Measurements from ENCODE around the gene MBOAT7.
A peak's percentile ranks its signal among the peaks of the same experiment; 100 is the strongest.
"Not testable (repeated sequence)": the region's sequence is repeated elsewhere in the genome, so short reads cannot be mapped to it uniquely, and the experiment has no call there.

The MBOAT7 gene

GRCh38 chr19:54209058-54209810, 19.9 kb upstream of the MBOAT7 start:
- no peak for DNase-seq

DNA sequence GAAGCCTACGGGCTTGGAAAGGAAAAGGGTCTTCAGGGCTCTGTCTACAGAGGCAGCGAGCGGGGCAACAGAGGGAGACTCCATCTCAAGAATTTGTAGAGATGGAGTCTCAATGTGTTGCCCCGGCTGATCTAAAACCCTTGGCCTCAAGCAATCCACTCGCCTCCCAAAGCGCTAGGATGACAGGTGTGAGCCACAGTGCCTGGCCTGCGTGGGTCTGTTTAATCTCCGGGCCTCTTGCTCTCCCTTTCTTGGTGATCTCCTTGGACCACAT, 19.3 kb upstream of the MBOAT7 start:
- DNase-seq = no peak

GRCh38 chr19:54207983-54208783, 18.8 kb upstream of the MBOAT7 start:
- no peak for DNase-seq

DNA sequence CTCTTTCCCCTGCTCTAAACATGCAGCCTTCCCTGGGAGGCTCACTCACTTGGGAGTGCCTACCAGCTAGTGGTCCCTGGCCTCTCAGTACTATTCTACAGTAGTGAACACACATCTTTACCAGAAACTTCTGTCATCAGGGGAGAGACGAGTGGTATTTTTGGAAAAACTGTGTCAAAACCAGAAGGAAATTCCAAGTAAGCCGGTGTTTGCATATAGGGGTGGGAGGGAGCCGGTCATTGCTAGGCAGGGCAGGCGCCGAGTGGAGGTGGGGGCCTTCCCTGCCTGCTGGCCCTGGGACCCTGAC, 18.2 kb upstream of the MBOAT7 start:
- no peak for DNase-seq

DNA sequence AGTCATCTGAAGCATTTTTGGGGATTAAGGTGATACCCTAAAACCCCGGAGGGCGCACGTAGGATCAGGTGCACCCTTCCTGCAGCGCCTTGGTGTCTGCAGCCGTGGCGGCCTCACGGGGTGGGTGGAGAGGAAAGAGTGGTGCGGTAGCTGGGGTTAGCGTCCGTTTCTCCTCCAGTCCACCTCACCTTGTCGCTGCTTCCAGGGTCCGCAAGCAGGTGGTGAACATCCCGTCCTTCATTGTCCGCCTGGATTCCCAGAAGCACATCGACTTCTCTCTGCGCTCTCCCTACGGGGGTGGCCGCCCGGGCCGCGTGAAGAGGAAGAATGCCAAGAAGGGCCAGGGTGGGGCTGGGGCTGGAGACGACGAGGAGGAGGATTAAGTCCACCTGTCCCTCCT, 17.8 kb upstream of the MBOAT7 start:
- not testable (repeated sequence) for DNase-seq

DNA sequence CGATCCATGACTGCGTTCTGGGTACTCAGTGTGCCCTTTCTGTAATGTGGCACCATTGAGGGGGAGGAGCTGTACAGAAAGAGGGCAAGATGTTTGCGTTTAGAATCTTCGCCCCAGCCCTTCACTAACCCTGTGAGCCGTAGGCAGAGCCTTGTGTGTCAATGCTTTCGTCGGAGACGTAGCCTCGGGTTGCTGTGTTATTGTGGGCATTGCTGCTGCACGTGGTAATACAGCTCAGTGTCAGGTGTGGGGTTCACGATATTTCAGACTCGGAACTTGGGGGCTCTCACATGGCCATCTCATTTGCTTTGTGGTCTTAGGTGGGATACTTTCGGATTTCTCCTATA, 17.4 kb upstream of the MBOAT7 start:
- DNase-seq = no peak

- DNase-seq = no peak
These were observed 16.9 kb upstream of the MBOAT7 start for GRCh38 chr19:54206030-54206830.

DNA sequence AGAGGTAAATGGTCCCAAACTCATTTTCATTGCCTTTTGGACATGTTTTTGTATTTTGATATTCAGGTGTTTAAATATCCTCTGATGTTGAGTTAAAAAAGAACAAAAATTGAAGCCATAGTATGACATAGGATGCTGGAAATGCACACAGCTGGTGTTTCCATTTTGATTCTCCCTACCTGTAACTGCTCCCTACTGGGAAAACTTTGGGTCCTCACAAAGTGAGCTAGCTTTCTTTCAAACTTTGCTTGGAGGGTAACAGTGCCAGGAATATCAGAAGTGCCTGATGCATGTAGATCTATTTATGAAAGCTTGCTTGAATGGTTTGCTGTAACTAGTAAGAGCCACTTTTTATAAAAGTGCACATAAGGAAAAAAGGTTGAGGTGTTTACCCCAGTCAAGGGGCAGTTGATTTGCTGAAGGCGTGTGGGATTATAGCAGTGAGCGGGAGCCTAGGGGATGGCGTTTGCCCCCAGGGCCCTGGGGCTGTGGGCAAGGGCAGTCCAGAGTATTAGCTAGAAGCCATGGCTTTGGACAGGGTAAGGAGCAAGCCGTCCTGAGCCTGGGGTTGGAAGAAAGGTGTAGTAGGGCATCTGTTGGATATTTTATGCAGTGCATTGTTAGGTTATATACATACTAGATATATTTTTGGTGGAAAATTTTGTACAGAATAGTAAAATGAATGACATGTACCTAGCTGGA, 15.5 kb upstream of the MBOAT7 start:
- no peak for DNase-seq

DNA sequence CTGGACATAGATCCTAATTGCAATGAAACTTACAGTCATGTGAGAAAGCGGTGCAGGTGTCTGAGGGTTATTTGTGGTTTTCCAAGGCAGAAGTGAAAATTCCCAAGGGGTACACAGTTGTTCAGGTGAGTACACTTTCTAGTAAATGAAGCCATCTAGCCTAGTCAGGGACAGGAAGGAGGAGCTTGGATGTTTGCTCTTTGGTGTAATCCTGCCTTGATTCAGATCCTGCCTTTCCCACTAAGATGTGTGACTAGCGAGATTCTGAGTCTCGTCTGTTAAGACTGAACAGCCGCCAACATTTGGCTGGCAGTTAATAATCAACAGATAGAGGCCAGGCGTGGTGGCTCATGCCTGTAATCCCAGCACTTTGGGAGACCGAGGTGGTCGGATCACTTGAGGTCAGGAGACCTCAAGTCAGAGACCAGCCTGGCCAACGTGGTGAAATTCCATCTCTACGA, 13.8 kb upstream of the MBOAT7 start:
- no peak for DNase-seq

- no peak for DNase-seq
These were observed 12.6 kb upstream of the MBOAT7 start for GRCh38 chr19:54201980-54202379.

GRCh38 chr19:54201172-54201701, 11.9 kb upstream of the MBOAT7 start:
- no peak for DNase-seq

GRCh38 chr19:54199401-54199800, 10.0 kb upstream of the MBOAT7 start:
- DNase-seq = no peak

- no peak for DNase-seq
These were observed 7.7 kb upstream of the MBOAT7 start for GRCh38 chr19:54197121-54197520.

- DNase-seq = no peak
These were observed 7.2 kb upstream of the MBOAT7 start for GRCh38 chr19:54196536-54196935.

DNA sequence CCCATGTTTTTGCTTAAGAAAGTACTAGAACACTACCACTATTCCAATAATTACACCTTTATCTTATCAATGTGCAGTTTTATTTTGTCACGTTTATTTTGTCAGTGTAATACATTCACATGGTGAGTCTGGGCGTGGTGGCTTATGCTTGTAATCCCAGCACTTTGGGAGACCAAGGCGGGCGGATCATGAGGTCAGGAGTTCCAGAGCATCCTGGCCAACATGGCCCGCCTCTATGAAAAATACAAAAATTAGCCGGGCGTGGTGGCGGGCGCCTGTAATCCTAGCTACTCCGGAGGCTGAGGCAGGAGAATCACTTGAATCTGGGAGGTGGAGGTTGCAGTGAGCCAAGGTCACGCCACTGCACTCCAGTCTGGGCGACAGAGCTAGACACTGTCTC, 5.1 kb upstream of the MBOAT7 start:
- DNase-seq = not testable (repeated sequence)

- DNase-seq = no peak
These were observed 3.6 kb upstream of the MBOAT7 start for GRCh38 chr19:54193011-54193410.

- no peak for DNase-seq
These were observed 2.6 kb upstream of the MBOAT7 start for GRCh38 chr19:54191811-54192453.

DNA sequence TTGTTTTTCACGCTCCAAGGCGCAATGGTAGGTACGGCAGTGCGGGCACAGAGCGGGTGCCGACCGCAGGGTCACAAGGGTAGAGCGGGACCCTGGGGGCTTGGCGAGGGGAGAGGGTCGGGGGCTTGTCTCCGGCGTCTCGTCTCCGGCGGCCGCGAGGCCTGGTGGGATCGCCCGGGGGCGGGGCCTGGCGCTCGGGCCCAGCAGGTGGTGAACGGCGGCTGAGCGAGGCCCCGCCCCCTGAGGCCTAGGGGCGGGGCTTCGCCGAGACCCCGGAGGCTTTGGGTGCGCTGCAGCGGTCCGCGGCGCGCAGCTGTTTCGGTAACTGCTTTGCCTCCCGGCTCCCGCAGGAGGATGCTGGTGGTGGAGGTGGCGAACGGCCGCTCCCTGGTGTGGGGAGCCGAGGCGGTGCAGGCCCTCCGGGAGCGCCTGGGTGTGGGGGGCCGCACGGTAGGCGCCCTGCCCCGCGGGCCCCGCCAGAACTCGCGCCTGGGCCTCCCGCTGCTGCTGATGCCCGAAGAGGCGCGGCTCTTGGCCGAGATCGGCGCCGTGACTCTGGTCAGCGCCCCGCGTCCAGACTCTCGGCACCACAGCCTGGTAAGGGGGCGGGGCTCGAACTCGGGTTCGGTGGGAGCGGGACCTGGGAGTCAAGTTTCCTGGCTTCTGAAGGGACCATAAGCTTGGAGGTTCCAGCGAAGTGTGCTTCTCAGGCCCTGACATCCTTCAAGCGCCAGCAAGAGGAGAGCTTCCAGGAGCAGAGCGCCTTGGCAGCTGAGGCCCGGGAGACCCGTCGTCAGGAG, 1.8 kb upstream of the MBOAT7 start, which contains the start of gene TSEN34:
Gene TSEN34, plus strand, starts transcription at position 298 of the 800 bp plus-strand sequence. Its CDS starts 57 bp downstream, at position 355.
- peak; percentile 86 for DNase-seq

DNA sequence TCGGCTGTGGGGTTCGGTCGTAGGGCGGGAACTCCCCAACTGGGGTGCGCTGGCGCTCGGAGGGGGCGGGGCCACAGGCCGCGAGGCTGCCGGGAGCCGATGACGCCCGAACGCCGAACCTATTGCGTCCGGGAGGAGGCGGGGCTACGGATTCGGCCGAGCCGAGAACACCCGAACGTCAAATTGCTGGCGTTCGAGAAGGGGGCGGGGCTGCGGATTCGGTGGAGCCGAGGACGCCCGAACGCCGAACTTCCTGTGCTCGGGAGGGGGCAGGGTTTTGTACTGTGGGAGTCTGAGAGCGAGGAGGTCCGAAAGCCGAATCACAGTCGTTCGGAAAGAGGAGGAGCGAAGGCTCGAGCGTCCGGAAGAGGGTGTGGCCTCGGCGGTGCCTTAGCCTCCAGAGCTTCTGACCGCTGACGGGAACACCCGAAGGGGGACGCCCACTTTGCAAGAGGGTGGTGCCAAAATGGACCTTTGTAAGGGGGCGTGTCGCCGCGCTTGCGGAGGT, 1.2 kb upstream of the MBOAT7 start:
- DNase-seq = peak; percentile 100

GRCh38 chr19:54189735-54190502, 539 bp upstream of the MBOAT7 start:
- peak; percentile 100 for DNase-seq

Data from activated CD8-positive, alpha-beta memory T cell treated with anti-CD3 and anti-CD28 coated beads, Interleukin-2, amount 50 U/mL, for 4 hours (primary cell).